Effector memory CD4-positive, alpha-beta T cell (primary cell): ENCODE data around the gene GEMIN2.

Experiments
- DNase-seq, 3 donors: peaks; one replicate each; pipeline ENCODE4 v3.0.0-alpha.2; 2020
- H3K27ac ChIP-seq: 2 replicates; pipeline ENCODE4 v1.7.0; 2013; ENCODE audit warnings: mild to moderate bottlenecking, low read length, moderate library complexity; ENCODE audit not compliant: insufficient read depth, poor library complexity, severe bottlenecking
- H3K27me3 ChIP-seq: replicated peaks from 2 replicates; pipeline ENCODE4 v1.7.0; 2013; ENCODE audit warnings: mild to moderate bottlenecking, low read length; ENCODE audit not compliant: insufficient read depth, control insufficient read depth, poor library complexity, severe bottlenecking
- H3K36me3 ChIP-seq: 2 replicates; pipeline ENCODE4 v1.7.0; 2013; ENCODE audit warnings: mild to moderate bottlenecking, low read length, moderate library complexity; ENCODE audit not compliant: control insufficient read depth, insufficient read depth
- H3K4me1 ChIP-seq: 2 replicates; pipeline ENCODE4 v1.7.0; 2013; ENCODE audit warnings: low read length, mild to moderate bottlenecking; ENCODE audit not compliant: control insufficient read depth, insufficient read depth, poor library complexity, severe bottlenecking
- H3K4me3 ChIP-seq: 2 replicates; pipeline ENCODE4 v1.7.0; 2013; ENCODE audit warnings: low read length, low read depth, mild to moderate bottlenecking; ENCODE audit not compliant: insufficient read depth, poor library complexity, severe bottlenecking
- H3K9me3 ChIP-seq: 2 replicates; pipeline ENCODE4 v1.7.0; 2013; ENCODE audit warnings: mild to moderate bottlenecking, low read length, moderate library complexity; ENCODE audit not compliant: control insufficient read depth

Gene GEMIN2

DNA sequence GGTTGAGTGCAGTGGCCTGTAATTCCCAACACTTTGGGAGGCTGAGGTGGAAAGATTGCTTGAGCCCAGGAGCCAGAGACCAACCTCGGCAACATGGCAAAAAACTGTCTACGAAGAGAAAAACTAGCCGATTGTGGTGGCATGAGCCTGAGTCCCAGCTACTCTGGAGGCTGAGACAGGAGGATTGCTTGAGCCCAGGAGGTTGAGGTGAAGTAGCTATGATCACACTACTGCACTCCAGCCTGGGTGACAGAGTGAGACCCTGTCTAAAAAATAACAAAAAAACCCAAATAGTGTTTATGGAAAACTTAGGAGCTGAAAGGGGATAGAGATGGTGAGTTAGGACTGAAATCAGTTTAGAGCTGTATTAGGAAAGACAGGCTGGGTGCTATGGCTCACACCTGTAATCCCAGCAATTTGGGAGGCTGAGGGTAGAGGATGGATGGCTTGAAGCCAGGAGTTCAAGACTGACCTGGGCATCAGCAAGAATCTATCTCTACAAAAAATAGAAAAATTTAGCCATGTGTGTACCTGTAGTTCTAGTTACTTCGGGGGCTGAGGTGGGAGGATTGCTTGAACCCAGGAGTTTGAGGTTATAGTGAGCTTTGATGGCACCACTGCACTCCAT lies 70.6 kb downstream of the GEMIN2 start:
- no peaks in the 10 kb centered on the region for H3K4me1 ChIP-seq
- no peak overlapping the region for H3K4me3 ChIP-seq
- H3K27me3 ChIP-seq = no peaks in the 10 kb centered on the region
- no peak for DNase-seq
- H3K27ac ChIP-seq = no peak overlapping the region
- H3K9me3 ChIP-seq = no peaks in the 10 kb centered on the region
- peaks cover 36% of the 10 kb centered on the region for H3K36me3 ChIP-seq

DNA sequence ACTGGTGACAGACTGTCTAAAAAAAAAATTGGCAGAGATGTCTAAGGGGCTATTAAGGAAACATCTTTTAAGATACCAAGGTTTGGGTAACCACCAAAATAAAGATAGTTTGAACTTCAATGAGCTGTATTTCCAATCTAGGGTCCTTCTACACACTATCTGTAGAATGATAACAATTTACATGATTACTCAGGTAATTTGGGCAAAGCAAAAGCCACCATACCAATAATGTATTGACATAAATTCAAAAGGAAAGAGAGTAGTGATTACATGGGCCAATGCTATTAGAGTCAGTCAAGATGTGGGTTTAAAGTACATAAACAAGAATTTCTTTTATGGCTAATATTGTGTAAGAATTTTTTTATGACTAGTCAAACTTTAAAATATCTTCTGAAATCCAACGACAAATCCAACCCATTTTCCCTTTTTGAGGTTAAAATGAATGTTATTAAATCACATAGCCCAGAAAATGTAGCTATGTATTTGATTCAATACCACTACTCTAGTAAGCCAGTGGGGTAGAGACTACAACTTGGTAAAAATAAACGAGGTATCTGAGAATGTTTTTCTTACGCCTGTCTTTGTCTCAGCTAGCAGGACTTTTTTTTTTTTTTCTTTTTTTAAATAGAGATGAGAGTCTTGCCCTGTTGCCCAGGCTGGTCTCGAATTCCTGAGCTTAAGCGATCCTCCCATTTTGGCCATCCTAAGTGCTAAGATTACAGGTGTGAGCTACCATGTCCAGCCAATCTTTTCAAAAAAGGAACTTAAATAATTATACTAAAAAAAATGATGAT lies 71.3 kb downstream of the GEMIN2 start:
- H3K36me3 ChIP-seq = peaks cover 29% of the 10 kb centered on the region
- H3K4me1 ChIP-seq = no peaks in the 10 kb centered on the region
- H3K27ac ChIP-seq = no peak overlapping the region
- no peaks in the 10 kb centered on the region for H3K27me3 ChIP-seq
- no peak overlapping the region for H3K4me3 ChIP-seq
- H3K9me3 ChIP-seq = no peaks in the 10 kb centered on the region
- DNase-seq = no peak
